B cell (primary cell): ENCODE results near the gene NAPSA.

Experiments
- CTCF ChIP-seq: fragments of 200-600 bp; IDR thresholded peaks from one replicate; pipeline ENCODE4 v1.8.0; 2022; ENCODE audit warnings: antibody characterized with exemption, mild to moderate bottlenecking
- EZH2 ChIP-seq: IDR thresholded peaks from 2 replicates; pipeline ENCODE4 v1.6.1; 2012; ENCODE audit warnings: borderline replicate concordance, low read depth, mild to moderate bottlenecking, moderate library complexity, low read length; ENCODE audit not compliant: insufficient read depth, poor library complexity, severe bottlenecking

DNA sequence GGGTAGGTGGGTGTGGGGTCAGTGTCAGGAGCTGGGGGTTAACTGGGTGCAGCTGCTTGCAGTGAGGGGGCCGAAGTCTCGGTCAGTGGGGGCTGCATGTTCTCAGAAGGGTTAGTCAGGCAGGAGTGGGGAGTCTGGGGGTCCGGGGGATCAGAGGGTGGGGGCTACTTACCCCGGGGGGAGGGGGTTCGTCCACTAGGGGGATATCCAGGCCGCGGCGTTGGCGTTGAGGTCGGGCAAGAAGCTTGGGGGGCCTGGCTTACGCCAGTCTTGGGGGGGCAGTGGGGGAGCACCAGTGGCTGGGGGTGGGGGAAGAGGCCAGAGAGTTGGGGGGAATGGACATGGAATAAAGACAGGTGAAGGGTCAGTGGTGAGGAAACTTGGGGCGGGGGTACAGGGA lies 45.4 kb downstream of the NAPSA start:
- no peak for TF ChIP-seq CTCF
- no peak for TF ChIP-seq EZH2
